GM11168 (cell line): Measurements from ENCODE around the gene MSMB.

Experiments used
- in situ Hi-C: fragments of 300-500 bp; cut with MboI; formaldehyde crosslinking; loops from one replicate; pipeline ENCODE4 v1.12.0; 2022; ENCODE audit warnings: low sequenced_read_pairs; ENCODE audit not compliant: unreplicated experiment

The MSMB gene

GRCh38 chr10:46035923-46036849 is 9.9 kb downstream of the MSMB start:
- in situ Hi-C loops = no loop called here

DNA sequence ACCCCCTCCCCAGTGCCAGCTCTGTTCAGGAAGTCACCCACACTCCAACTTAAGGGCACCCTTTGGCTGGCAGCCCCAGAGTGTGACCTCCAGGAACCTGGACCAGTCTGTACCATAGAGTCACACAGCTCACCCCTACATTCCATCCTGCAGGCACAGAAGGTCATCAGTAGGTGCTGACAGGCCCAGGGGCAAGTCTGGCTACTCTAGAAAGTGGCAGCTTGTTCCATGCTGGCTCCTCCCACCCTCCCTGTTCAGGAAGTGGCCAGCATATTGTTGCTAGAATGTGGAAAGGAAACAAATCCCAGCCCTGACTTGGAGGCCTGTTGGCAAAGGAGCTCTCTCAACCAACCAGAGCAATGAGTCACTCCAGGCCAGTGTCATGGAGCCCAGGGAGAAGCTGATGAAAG is 12.5 kb downstream of the MSMB start:
- in situ Hi-C loops = no loop called here

DNA sequence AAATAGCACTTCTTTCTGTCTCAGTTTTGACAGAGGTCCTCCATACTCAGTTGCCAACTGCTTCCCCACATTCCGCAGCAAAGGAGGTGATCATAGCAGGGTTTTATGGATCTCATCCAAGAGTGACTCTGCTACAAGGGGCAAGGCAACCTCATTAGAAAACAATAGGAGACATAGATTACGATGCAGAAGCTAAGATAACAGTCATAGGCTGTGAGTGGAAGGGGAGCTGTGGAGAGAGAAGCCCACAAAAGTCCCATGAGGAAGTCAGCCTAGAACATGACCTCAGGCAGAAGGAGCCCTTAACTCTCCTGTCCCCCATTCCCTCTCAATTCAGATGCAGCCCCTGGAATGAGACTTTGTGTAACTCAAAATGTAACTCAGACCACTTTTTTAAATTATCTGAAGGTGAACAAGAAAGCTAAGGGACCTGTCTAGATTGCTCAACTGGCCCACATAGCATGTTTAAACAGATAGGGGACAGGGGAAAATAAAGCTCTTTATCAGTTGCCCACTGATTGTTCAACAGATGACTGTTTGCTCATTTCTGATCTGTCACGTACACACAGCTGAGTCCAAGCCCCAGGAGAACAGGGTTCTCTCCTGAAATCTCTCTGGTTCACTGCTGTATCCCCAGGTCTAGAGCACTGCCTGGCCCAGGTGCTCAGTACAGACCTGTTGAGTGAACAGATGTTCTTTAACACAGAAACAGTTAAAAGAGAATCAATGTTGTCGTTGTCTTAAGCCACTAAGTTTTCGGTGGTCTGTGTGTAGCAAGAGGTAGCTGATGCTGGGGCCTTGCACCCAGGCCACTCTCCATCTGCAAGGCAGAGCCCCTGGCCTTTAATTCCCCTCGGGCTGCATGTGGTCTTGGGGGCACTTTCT is 14.2 kb downstream of the MSMB start:
- in situ Hi-C loops = no loop called here

GRCh38 chr10:46030091-46030937 is 15.8 kb downstream of the MSMB start, which contains the start of gene NCOA4:
NCOA4 (minus strand) TSS chr10:46030623; CDS start chr10:46016680, 13,943 bp downstream.
- in situ Hi-C loops = no loop called here

DNA sequence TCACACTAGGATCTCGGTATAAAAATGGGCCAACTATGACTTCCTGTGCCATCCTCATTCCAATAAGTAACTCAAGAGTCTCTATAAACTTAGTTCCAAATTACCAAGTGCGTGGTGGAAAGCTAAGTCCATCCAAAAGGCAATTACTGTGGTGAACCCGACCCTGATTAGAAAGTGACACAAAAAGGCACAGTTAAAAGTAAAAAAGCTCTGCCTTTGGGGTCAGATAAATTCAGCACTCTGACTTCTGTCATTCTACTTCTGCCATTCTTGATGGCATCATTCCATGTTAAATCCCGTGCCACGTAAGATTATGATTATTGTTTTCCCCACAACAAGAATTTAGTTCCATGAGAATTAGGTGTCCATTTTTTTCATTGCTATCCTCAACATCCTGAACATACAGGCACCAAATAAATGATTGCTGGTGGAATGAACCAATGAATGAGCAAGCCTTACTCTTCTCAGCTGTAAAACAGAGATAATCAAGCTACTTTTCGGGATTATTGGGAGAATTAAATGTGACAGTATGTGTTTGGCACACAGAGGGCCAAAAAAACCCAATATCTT is 16.5 kb downstream of the MSMB start:
- in situ Hi-C loops = no loop called here

DNA sequence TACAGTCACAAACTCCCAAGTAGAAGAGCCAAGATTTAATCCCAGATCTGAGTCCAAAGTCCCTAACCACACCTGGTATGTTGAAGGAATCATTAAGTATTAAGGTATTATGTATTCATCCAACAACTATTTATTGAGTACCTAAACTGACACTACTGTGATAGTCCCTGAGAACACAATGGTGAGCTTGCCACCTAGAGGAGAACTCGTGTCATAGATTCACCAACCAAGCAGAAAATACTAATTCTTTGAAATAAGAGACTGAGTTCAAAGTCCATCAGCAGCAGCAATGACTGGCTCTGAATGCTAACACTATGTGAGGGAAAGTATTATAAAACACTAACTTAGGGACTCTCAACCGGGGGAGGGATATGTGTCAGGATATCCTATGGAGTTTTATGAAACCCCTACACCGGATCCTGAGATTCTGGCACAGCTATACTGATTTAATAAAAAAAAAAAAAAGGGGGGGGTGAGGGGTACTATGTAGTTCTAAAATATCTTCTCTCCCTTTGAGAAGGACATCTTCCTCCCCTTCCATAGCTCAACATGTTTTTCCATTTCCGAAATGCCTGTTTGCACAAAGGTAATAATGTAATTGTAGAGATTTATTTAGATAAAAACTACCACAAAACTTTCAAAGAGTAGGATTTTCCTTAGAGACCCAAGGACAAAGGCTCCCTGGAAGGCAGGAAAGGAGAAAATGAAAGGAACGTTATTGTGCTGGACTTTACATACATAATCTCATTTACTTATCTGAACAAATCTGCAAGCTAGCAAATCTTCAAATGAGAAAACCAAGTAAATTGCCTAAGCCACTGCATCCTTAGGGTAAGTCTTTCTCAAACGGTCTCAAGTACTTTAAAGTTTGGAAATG is 17.2 kb downstream of the MSMB start:
- in situ Hi-C loops = no loop called here

DNA sequence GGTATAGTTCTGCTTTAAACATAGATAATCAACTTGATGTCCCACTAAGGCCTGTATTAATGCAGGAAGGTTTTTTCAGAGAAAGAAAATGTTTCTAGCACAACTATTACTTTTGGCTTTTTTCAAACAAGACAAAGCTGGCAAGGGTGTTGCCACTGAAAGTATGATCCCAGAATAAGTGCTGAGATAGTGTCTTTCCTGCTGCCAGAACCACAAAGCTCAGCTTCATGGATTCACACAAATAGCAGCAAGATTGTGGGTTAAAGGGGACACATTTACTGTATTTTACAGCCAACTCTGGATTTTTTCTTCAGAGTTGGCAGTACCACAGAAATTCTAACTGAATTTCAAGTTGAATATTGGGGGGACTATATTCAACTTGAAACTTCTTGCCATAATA is 20.0 kb downstream of the MSMB start:
- in situ Hi-C loops = no loop called here

- in situ Hi-C loops = no loop called here
Observed at GRCh38 chr10:46025406-46025805, 20.7 kb downstream of the MSMB start.

GRCh38 chr10:46024948-46025347 is 21.1 kb downstream of the MSMB start:
- in situ Hi-C loops = no loop called here

GRCh38 chr10:46022978-46023702 is 22.9 kb downstream of the MSMB start:
- in situ Hi-C loops = no loop called here

GRCh38 chr10:46020344-46020657 is 25.8 kb downstream of the MSMB start:
- in situ Hi-C loops = no loop called here

- in situ Hi-C loops = no loop called here
Observed at GRCh38 chr10:46019569-46020343, 26.3 kb downstream of the MSMB start.

GRCh38 chr10:46019177-46019528 is 26.9 kb downstream of the MSMB start:
- in situ Hi-C loops = no loop called here

DNA sequence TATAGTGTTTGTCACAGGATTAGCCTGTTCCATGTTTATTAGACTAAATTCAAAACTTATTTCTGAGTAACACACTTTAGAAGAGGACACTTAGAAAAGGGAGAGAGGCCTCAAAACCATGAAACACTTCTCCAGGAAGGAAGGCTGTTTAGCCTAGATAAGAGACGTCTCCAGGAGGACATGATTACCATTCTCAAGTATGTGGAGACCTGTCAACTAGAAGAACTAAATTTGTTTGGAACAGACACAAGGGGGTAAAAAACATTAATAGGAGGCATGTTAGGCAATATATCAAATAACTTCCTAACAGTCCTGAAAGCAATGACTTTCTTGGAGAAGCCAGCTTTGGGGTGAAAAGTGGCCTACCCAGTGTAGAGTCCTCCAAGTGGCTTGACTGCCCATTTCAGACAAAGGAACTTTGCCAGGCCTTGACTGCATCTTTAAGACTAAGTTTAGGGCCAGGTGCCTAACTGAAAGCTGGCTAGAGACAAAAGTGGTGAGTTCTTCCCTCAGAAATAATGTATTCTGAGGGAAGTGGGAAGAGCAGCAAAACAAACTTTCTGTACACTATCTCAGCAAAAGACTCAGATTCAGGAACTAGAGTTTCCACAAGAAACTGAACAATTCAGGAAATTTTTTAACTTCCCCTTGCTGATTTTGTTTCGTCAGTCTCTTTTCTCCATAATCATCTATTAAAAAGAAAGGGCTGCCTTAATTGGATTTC is 27.5 kb downstream of the MSMB start:
- in situ Hi-C loops = no loop called here

GRCh38 chr10:46017733-46018132 is 28.3 kb downstream of the MSMB start:
- in situ Hi-C loops = no loop called here

DNA sequence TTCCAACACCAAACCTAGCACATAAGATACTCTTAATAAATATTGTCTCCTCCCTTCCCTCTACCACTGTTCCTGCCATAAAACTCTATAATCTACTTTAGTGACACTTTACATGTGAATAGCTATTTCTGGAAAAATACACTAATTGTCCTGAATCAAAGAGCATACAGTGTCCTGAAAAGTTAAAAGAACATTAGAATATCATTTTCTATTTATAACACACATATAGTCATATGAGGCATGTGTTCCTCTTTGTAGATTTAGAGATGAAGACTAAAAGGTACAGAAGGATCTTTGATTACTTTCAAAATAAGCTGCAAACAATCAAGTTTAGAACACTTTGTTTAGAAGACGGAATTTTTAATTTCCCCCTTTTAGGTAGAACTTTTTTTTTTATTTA is 29.3 kb downstream of the MSMB start:
- in situ Hi-C loops = no loop called here

- in situ Hi-C loops = no loop called here
Observed at GRCh38 chr10:46016190-46016589, 29.9 kb downstream of the MSMB start.
